Chondrocyte (in vitro differentiated cells): Measurements from ENCODE around the gene C12orf57. TPM values are rescaled to one million over a fixed set of nuclear protein-coding genes. Genes with fewer than 3 reads are reported as not detected.

Experiments used
- DNase-seq: peaks from one replicate; pipeline ENCODE4 v3.0.0; 2021; ENCODE audit warnings: mixed read lengths, low spot score
- H3K27ac Mint-ChIP-seq: one replicate; pipeline ENCODE4 v1.8.0; 2021; ENCODE audit warnings: mild to moderate bottlenecking, moderate library complexity, mixed read lengths; ENCODE audit not compliant: unreplicated experiment
- H3K27me3 Mint-ChIP-seq: 2 replicates; pipeline ENCODE4 v1.8.0; 2021; ENCODE audit warnings: low read depth, mixed read lengths
- H3K36me3 Mint-ChIP-seq: 2 replicates; pipeline ENCODE4 v1.8.0; 2021; ENCODE audit warnings: low read depth, mixed read lengths
- H3K4me1 Mint-ChIP-seq: 2 replicates; pipeline ENCODE4 v1.8.0; 2021; ENCODE audit warnings: low read depth, mild to moderate bottlenecking, mixed read lengths
- H3K4me3 Mint-ChIP-seq: one replicate; pipeline ENCODE4 v1.8.0; 2021; ENCODE audit warnings: mild to moderate bottlenecking, moderate library complexity, mixed read lengths; ENCODE audit not compliant: unreplicated experiment
- H3K9me3 Mint-ChIP-seq: 2 replicates; pipeline ENCODE4 v1.8.0; 2021; ENCODE audit warnings: low read depth, mixed read lengths
- total RNA-seq: library from RNA; stranded (reverse); gene quantifications from 3 replicates; pipeline ENCODE4 v1.2.1, GENCODE V29; 2021
- TF ChIP-seq, protein P1 (sequence below): fragments of 200-600 bp; sonication (generic); IDR thresholded peaks from 2 replicates; pipeline ENCODE4 v1.5.0; 2021; ENCODE audit warnings: antibody characterized with exemption, mild to moderate bottlenecking, moderate library complexity

The C12orf57 gene
- total RNA-seq, 1 donor from 2014 or later, result 233 TPM

DNA sequence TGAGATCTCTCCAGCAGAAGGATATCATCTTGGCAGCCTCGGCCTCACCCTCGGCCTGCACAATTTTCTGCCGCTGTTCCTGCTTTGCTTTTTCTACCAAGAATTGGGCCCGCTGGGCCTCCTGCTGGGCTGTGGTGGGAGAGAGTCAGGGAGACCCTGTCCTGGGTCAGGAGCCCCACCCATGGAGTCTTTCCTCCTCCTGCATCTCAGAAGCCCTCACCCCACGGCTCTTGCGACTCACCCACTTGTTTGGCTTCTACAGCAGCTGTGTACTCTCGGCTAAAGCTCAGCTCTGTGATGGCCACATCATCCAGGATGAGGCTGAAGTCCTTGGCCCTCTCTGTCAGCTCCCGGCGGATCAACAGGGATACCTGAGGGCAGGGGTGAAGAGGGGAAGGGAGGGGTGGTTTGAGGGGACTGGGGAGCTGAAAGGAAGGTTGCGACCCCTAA lies 23.9 kb downstream of the C12orf57 start:
- Mint-ChIP-seq H3K9me3 (no peaks in the 10 kb centered on the region), H3K36me3 (peaks cover 15% of the 10 kb centered on the region), H3K27me3 (no peaks in the 10 kb centered on the region), H3K27ac (no peak overlapping the region), H3K4me3 (no peak overlapping the region), H3K4me1 (peaks cover 32% of the 10 kb centered on the region)
- TF ChIP-seq, protein P1, sequence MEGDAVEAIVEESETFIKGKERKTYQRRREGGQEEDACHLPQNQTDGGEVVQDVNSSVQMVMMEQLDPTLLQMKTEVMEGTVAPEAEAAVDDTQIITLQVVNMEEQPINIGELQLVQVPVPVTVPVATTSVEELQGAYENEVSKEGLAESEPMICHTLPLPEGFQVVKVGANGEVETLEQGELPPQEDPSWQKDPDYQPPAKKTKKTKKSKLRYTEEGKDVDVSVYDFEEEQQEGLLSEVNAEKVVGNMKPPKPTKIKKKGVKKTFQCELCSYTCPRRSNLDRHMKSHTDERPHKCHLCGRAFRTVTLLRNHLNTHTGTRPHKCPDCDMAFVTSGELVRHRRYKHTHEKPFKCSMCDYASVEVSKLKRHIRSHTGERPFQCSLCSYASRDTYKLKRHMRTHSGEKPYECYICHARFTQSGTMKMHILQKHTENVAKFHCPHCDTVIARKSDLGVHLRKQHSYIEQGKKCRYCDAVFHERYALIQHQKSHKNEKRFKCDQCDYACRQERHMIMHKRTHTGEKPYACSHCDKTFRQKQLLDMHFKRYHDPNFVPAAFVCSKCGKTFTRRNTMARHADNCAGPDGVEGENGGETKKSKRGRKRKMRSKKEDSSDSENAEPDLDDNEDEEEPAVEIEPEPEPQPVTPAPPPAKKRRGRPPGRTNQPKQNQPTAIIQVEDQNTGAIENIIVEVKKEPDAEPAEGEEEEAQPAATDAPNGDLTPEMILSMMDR, result no peak
- DNase-seq, result no peak

DNA sequence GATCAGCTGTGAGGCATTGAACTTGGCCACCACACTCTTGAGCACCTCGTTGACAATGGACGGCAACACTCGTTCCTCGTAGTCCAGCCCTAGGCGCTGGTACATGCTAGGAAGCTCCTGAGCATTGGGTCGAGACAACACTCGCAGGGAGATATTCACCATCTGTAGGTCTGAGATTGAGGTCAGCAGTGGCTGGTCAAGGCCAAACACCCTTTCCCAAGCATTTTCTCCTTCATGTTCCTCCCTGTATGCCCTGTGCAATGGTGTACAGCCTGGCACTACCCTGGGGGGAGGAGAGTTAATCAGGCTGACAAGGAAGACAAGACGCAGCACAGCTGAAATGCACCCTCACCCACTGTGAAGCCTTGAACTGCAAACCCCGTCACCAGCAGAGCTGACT lies 24.6 kb downstream of the C12orf57 start:
- Mint-ChIP-seq H3K4me3 (no peak overlapping the region), H3K9me3 (no peaks in the 10 kb centered on the region), H3K27me3 (no peaks in the 10 kb centered on the region), H3K4me1 (peaks cover 33% of the 10 kb centered on the region), H3K36me3 (peaks cover 15% of the 10 kb centered on the region), H3K27ac (no peak overlapping the region)
- TF ChIP-seq, protein P1, result no peak
- DNase-seq, result no peak

DNA sequence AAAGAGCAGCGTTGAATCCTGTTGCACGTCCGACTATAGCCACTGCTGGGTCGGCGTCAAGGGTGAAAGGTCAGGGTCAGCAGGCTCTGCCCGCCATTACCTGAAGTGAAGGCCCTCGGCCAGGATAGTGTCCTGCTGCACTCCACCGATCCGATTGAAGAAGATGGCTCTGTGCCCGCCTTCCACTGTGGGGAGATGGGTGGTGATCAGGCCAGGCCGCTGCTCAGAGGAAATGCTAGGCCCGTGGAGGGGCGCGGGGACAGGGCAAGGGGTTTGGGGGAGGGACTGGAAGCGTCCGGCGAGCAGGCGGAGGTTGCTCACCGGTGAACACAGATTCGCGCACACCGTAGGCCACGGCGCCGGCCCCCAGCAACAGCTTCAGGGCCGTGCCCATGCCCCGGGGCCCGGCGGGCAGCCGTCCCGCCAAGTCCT lies 26.3 kb downstream of the C12orf57 start:
- H3K36me3 Mint-ChIP-seq, result peaks cover 15% of the 10 kb centered on the region
- H3K27ac Mint-ChIP-seq, result peak overlapping the region; percentile 100

DNA sequence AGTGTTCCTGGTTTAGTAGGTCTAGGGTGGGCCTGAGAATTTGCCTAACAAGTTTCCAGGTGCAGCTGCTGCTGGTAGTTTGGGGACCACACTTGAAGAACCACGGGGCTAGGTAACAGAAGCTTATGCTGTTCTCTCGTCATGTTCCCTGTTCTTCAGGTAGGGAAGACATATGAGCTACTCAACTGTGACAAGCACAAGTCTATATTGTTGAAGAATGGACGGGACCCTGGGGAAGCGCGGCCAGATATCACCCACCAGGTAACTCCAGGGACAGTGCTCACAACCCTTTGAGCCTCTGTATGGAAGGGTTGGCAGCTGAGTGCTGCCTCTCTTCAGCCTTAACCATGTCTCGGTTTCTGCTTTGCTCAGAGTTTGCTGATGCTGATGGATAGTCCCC lies 30.4 kb downstream of the C12orf57 start:
- TF ChIP-seq, protein P1, result no peak
- H3K4me1 Mint-ChIP-seq, result peaks cover 26% of the 10 kb centered on the region
- H3K27ac Mint-ChIP-seq, result no peak overlapping the region
- no peaks in the 10 kb centered on the region for H3K27me3 Mint-ChIP-seq
- no peaks in the 10 kb centered on the region for H3K9me3 Mint-ChIP-seq
- H3K4me3 Mint-ChIP-seq, result no peak overlapping the region
- H3K36me3 Mint-ChIP-seq, result peaks cover 15% of the 10 kb centered on the region
- no peak for DNase-seq

More for the DNA sequence above, 26.3 kb downstream of the C12orf57 start:
- Mint-ChIP-seq H3K27me3 (no peaks in the 10 kb centered on the region), H3K9me3 (no peaks in the 10 kb centered on the region), H3K4me3 (peak overlapping the region; percentile 100), H3K4me1 (peaks cover 33% of the 10 kb centered on the region)
- no peak for DNase-seq
- TF ChIP-seq, protein P1, result no peak

DNA sequence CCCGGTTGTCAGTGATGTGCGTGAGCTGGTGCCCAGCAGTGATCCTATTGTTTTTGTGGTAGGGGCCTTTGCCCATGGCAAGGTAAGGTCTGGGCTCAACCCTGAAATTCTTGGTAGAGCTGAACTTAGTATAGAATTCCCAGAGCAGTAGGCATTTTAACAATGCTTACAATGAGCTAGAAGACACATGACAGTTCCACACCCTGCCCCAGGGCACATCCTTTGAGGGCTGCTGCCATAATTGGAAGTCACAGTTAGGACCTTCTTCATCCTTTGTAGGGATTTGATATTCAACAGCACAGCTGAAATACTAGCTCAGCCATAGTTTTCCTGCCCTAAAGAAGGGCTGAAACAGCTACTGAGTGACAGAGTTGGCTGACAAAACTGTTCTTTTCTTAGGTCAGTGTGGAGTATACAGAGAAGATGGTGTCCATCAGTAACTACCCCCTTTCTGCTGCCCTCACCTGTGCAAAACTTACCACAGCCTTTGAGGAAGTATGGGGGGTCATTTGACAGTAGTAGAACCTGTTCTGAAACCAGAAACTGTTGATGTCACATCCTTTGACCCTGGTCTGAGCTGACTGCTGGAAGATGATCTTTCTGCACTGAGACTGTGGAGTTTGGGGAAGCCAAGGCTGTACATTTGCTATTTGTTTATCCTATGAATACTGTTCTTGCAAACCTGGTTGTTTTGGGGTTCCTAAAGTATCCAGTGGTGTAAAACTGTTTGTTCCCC lies 31.6 kb downstream of the C12orf57 start:
- Mint-ChIP-seq H3K4me1 (peaks cover 18% of the 10 kb centered on the region), H3K4me3 (no peak overlapping the region), H3K27ac (no peak overlapping the region), H3K9me3 (no peaks in the 10 kb centered on the region), H3K36me3 (peaks cover 17% of the 10 kb centered on the region), H3K27me3 (no peaks in the 10 kb centered on the region)
- TF ChIP-seq, protein P1, result no peak
- no peak for DNase-seq
